Subcutaneous adipose tissue (tissue), 4 donors: ENCODE results near the gene ITSN2. TPM values are rescaled to one million over a fixed set of nuclear protein-coding genes. Genes with fewer than 3 reads are reported as not detected.

ENCODE experiments used
- CTCF ChIP-seq: fragments of 450-650 bp; IDR thresholded peaks from one replicate; pipeline ENCODE4 v1.5.1; 2016; ENCODE audit warnings: low read depth, mild to moderate bottlenecking, control low read depth, antibody characterized with exemption, moderate library complexity
- total RNA-seq, 4 donors: library from RNA; depleted of rRNA; stranded (reverse); fragments of >200 nt; gene quantifications; one replicate each; pipeline ENCODE4 v1.1.0, GENCODE V29; 2016

Gene ITSN2
- total RNA-seq, 4 donors from 2014 or later: 51.5 to 69.9 (median 61.9) TPM

DNA sequence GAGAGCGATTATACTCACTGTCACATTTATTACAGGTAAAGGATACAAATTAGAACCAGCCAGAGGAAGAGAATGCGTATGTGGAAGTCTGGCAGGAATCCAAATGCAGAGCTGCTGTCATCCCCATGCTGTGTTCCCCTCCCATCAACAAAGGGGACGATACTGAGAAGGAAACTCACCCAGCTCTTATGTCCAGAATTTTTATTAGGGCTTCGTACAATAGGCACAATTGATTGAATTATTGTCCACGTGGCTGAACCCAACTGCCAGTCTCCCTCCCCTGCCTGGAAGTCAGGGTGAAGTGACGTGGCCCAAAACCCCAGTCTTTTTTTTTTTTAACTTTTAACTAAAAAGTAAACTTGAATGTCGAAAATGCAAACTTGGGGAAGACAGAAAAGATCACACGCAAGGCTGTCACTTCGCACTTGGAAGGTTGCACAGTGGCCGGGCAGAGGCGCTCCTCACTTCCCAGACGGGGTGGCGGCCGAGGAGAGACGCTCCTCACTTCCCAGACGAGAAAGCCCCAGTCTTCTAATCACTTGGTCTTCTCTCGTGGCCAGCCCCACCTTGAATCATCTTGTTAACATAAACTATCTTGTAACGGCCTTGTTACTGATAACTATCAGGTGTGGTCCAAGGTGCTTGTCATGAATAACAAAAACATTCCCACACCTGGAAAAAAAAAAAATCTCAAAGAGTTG lies 40.0 kb upstream of the ITSN2 start:
- TF ChIP-seq CTCF: no peak

DNA sequence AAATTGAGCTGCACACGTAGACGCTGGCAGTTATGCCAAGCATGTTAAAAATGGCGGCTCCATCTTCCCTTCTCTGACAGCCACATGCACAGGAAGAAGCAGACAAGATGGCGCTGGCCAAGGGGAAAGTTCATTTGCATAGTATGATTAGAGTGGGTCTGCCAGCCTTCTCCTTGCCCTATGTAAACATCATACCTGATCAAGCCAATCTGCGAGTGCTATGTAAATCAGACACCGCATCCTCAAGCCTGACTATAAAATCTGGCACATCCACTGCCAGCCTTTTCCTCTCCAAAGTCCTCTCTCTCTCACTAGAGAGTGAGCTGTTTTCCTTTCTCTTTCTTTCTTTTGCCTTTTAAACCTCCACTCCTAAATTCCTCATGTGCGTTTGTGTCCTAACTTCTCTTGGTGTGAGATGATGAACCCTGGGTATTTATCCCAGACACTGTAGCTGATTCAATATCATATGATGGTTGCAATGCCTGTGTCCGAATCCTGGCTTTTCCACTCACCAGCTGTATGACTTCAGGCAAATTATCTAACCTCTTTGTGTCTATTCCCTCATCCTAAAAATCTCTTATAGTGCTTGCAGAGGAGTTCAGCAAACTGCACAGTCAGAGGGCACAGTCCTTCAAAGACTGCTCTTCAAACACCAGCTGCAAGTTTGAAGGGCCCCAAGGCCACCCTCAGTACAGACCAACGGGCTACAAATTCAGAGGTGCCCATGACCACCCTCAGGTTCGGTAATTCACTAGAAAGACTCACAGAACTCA lies 39.3 kb upstream of the ITSN2 start:
- no peak for TF ChIP-seq CTCF

GRCh38 chr2:24394998-24395397 lies 34.7 kb upstream of the ITSN2 start:
- no peak for TF ChIP-seq CTCF

DNA sequence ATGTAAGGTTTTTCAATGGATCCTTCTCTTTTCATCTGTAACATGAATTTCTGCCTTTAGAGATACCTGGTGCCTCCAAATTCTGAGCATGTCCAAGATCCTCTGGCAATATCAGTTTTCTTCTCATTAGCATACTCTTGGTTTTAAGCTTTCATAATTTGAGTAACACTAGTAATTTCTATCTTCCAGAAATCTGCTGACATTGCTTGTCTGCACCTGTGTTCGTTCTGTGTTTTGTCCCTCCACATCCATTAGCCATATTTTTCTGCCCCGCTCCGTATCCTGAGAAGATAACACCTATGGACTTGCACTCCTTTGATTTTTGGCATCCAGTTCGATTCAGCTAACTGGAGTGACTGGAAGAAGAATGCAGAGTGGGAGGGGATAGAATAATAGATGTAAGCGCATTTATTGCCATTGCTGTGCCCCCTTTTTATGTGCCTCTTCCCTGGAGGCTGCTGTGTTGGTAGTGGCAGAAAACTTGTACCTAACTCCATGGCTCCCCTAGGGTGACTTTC lies 32.3 kb upstream of the ITSN2 start:
- TF ChIP-seq CTCF: no peak

DNA sequence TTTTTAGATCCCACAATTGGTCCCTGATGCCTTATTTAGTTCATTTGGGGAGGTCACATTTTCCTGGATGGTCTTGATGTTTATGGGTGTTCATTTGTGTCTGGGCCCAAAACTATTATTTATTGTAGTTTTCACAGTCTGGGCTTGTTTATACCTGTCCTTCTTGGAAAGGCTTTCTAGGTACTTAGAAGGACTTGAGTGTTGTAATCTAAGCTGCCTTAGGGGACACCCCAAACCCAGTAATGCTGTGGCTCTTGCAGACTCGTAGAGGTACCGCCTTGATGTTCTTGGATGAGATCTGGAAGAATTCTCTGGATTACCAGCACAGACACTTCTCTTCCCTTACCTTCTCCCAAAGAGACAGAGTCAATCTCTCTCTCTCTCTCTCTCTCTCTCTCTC lies 25.0 kb upstream of the ITSN2 start:
- no peak for TF ChIP-seq CTCF

- no peak for TF ChIP-seq CTCF
These were observed 22.2 kb upstream of the ITSN2 start for GRCh38 chr2:24382363-24383073.

- no peak for TF ChIP-seq CTCF
These were observed 20.5 kb upstream of the ITSN2 start for GRCh38 chr2:24380820-24381219.
